Dermis microvascular lymphatic vessel endothelial cell (primary cell): Measurements from ENCODE around the gene CACNG6. TPM values are rescaled to one million over a fixed set of nuclear protein-coding genes. Genes with fewer than 3 reads are reported as not detected.
"Not testable (repeated sequence)": the region's sequence is repeated elsewhere in the genome, so short reads cannot be mapped to it uniquely, and the experiment has no call there.

Experiments
- DNase-seq, 2 donors: peaks; one replicate each; pipeline versions ENCODE4 v3.0.0 to v3.0.0-alpha.2; 2010; ENCODE audit warnings: low read depth in 2 of 2
- total RNA-seq: library from RNA; depleted of rRNA; stranded (reverse); fragments of >200 nt; gene quantifications from 2 replicates; pipeline ENCODE4 v1.2.1, GENCODE V29; 2014

Gene CACNG6, protein sequence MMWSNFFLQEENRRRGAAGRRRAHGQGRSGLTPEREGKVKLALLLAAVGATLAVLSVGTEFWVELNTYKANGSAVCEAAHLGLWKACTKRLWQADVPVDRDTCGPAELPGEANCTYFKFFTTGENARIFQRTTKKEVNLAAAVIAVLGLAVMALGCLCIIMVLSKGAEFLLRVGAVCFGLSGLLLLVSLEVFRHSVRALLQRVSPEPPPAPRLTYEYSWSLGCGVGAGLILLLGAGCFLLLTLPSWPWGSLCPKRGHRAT
- 0.38 and 0.77 TPM in 2 replicates for total RNA-seq

DNA sequence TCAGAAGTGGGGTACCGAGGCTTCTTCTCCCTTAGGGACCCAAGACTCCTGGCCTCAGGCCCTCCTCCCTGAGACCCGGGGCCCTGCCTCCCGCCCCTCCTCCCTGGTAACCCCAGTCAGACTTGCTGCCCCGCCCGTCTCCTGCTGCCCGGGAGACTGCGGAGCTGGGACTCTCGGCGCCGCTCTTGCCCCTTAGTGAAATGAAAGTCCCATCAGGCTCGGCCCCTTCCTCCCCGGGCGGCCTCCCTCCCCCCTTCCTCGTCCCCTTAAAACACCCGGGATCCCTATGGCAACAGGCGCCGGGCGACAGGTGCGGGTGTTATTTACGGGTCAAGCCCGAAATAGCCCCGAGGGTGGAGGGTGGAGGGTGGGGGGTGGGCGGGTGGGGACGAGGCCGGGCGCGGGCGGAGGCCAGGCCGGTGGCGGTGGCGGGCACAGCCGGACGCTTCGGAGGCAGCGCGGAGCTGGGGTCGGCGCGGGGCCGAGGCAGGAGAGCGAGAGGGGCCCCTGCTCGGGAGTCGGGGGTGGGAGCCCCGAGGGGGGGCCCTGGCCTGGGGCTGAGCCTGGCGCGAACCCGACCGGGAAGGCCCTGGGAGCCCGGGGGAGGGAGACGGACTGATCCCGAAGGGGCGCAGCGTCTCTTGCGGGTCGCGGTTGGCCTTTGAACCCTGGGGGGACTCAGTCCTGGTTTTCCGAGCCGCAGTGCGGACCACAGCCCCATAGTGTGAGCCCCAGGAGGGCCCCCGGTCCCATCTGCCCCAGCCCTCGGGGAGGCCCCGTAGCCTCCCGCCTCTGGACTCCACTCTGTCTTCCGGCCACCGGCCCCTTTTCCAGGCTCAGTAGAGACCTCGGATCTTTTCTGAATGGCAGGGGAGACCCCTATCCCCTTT lies at the start of gene CACNG6:
TSS of gene CACNG6 (plus strand) at position 414 of the 890 bp plus-strand sequence. CDS start 1,241 bp downstream, outside the sequence.
- peak in 1 of 2 donors; percentile 59 for DNase-seq

GRCh38 chr19:53942001-53942786 lies 49.2 kb upstream of the CACNG6 start:
- DNase-seq = peak in 1 of 2 donors; percentile 22

DNA sequence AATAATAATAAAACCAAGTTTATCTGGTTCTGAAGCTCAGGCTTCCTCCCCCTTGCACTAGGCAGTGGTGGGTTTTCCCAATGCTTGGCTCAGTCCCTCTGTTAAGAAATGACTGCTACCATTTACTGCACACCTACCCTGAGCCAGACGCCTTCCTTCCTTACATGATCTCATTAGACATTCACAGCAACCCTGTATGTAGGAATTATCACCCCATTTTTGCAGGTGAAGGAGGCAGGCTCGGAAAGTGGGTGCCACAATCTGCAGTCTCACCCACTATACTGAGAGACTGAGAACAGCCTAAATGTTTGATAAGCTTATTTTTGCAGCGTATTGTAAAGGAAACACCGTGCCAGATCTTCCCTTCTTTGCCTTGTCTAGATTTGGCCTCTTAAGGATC lies 47.0 kb upstream of the CACNG6 start:
- no peak for DNase-seq

GRCh38 chr19:53944933-53945332 lies 46.5 kb upstream of the CACNG6 start:
- DNase-seq = no peak

DNA sequence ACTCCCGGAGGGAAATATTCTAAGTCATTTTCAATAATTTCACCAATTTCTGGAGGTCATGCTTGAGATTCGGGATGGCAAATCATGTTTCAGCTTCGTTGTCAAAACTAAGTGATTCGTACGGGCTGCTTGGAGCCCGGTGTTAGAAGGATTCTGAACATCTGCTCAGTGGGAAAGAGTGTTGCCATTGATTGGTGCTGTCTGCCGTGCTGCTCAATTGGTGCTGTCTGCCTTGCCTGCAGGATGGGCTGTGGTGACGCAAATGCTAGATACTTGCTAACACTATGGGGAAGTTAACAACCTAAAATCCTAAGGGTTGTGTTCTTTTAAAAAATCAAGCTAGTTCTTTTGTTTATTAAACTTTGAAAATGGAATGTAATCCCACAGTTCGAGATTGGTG lies 46.0 kb upstream of the CACNG6 start:
- DNase-seq = no peak

GRCh38 chr19:53945998-53946397 lies 45.4 kb upstream of the CACNG6 start:
- no peak for DNase-seq

DNA sequence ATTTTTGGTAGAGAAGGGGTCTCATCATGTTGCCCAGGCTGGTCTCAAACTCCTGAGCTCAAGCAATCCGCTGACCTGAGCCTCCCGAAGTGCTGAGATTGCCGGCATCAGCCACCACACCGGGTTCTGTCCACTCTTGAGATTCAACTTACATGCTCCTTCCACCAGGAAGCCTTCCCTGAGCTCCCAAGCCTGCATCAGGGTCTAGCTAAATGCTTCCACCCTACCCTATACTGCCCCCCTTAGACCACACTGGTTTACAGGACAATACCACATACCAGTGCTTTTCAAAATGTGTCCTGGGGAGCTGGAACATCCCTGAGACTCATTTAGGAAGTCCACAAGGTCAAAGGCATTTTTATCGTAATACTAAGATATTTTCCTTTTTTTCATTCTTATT lies 43.8 kb upstream of the CACNG6 start:
- peak in 1 of 2 donors; percentile 19 for DNase-seq

DNA sequence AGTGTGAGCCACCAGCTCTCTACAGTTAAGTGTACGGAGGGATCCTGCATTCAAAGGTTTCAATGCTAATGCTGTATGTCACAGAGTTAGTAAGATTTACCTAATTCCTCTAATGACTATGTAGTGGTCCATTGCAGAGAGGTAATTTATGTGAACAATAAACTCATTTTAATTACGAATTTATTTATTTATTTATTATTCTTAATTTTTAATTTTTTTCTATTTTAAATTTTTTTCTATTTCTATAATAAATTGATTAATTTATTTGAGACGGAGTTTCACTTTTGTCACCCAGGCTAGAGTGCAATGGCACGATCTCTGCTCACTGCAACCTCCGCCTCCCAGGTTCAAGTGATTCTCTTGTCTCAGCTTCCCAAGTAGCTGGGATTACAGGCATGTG lies 42.8 kb upstream of the CACNG6 start:
- not testable (repeated sequence) for DNase-seq

DNA sequence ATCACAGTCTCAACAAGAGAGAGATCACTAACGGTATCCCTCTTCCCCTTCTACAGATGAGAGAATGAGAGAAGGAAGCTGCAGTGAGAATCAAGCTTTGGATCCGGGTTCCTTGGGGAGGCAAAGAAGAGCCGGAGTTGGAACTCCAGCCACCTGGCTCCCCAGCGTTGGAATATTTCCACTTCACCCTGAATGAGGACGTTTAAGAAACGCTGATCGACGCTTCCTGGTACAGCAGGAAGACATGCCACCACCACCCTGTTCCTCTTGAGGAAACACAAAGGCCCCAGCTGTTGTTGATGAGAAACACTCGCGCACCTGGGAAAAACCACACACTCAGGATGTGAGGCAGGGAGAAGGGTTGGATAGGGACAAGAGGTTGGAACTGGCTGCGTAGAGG lies 40.0 kb upstream of the CACNG6 start:
- DNase-seq = no peak

- no peak for DNase-seq
These were observed 39.5 kb upstream of the CACNG6 start for GRCh38 chr19:53951947-53952346.

DNA sequence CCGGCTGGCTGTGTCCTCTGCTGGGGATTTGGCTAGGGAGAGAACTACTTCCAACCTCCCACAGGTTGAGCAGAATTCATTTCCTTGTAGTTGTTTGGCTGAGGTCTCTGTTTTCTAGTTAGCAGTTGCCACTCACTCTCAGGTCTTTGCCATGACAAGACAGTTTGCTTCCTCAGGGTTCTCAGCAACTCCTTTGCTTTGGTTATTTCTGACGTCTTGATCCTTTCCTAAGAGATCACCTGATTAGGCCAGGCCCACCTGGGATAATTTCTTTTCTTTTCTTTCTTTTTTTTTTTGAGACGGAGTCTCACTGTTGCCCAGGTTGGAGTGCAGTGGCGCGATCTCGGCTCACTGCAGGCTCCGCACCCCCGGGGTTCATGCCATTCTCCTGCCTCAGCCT lies 38.1 kb upstream of the CACNG6 start:
- DNase-seq = no peak

DNA sequence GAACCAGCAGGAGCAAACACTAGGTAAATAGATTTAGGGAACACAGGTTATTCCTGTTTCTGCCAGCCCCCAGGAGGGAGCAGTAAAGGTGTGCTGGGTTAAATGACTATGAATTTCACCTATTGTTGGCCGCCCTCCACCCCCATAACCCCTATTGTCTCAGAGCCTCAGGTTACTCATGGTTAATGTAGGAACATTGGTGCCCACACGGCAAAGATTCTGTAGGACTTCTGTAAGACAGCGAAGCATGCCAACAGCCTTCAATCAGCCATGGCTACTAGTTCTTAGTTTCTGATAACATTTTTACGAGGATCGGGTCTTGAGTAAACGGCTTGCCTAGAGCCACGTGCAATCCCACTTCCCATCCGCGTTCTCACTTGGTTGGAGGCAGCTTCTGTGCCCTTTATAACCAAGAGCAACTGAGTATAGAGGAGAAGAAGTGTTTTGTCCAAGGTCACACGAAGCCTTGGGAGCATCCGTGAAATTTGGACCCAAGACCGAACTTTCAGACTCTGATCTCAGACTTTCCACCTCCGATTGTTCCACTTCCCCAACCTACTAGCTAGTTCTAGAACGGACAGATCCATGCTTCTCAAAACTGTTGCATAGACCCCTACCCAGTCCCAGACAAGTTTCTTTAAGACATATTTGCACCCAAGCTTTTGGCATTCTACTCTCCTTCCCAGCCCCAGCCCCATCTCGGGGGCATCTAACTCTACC lies 33.8 kb upstream of the CACNG6 start:
- DNase-seq = no peak

DNA sequence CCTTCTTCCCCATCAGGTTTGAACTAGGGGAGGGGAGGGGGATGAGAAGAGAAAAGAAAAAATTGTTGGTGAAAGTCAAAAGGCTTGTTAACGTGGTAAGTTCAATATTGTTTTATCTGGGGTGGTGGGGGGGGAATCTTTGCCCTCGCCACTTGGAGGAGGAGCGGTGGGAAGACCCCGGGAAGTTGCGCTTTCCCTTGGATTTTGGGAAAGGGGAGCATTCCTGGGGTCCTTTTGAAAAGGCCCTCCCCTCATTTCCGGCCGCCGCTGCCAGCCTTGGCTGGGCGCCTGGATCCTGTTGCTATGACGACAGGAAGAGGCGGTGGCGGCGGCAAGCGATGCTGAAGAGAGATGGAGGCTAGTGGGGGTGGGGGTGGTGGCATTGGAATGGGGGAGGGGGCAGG lies 33.3 kb upstream of the CACNG6 start:
- DNase-seq = no peak

DNA sequence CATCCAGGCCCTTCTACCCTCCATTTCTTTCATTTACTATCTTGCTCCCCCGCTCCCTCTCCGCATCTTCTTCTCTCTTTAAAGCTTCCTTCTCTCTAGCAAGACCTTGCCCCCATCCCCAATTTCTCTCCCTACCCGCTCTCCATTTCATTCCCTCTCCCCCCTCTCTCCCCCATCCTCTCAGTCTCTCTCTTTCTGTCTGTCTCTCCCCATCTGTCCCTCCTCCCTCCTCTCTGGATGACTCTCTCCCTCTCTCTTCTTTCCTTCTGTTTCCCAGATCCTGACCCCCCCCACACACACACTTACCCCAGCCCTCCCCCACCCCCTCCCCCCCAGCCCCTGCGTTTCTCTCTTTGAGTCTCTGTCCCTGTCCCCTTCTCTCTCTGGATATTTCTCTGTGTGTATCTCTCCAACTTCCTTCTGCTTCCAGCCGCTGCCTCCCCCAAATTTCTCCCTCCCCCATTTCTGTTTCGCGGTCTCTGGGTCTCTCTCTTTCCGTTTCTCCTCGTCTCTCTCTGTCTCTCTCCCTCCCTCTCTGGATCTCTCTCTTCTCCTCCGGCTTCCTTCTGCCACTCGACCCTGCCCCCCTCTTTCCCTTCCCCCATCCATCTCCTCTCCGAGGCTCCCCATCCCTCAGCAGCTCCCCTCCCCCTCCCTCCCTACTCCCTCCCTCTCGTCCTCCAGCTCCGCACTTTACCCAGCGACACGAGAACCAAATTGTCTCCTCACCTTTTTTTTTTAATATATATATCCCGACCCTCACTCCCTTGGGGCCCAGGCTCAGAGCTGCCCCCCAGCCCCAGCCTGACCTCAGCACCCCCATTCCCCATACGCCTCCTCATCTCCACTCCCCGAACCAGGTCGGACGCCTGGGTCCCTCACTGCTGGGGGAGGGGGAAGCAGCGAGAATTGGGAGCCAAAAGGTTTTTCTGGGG lies 32.3 kb upstream of the CACNG6 start:
- no peak for DNase-seq

- DNase-seq = no peak
These were observed 31.2 kb upstream of the CACNG6 start for GRCh38 chr19:53960187-53960586.

DNA sequence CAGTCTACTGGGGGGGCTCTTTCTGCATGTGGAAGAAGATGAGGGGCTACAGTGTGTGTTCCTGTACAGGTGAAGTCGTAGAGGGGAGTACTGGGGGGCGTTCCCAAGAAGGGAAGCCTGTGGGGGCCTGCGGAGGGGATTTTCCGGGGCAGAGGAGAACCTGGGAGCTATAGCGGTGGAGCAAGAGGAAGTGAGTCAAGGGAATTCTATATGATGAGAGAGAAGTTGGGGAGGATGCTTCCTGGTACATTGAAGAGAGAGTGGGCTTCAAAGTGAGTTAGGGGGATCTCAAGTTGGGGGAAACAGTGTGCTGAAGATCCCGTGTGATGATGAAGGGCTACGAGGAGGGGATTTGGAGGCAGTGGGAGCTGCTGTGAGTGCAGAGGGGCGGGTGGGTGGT lies 30.6 kb upstream of the CACNG6 start:
- DNase-seq = no peak

- DNase-seq = peak in 1 of 2 donors; percentile 20
These were observed 29.7 kb upstream of the CACNG6 start for GRCh38 chr19:53961523-53962356.

GRCh38 chr19:53962887-53963431 lies 28.5 kb upstream of the CACNG6 start, which contains the start of gene CACNG8:
Gene CACNG8 (plus strand): TSS chr19:53962937.
- no peak for DNase-seq

DNA sequence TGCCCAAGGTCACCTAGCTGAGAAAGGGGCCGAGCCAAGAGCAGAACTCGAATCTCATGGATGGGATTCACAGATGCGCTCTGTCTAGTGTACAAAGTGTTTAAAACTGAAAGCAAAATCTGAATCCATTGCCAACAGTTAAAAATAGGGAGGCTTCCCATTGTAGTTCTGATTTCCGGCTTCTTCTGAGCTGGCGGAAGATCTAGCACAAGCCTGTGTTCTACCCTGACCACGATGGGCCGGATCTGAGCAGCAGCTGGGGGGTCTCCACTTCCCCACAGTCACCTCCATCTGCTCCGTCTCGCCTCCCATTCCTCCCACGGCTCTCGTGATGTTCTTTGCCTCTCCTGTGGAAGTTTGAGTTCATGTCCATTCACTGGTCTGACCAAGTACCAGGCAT lies 26.3 kb upstream of the CACNG6 start:
- DNase-seq = peak in 1 of 2 donors; percentile 25
